Breast epithelium (tissue), 4 donors: ENCODE measurements around the gene RBM5. TPM values are rescaled to one million over a fixed set of nuclear protein-coding genes. Genes with fewer than 3 reads are reported as not detected.

ENCODE experiments used
- DNase-seq, 2 donors: peaks; one replicate each; pipeline ENCODE4 v3.0.0-alpha.2; 2019; ENCODE audit warnings: low spot score in 2 of 2
- H3K27ac ChIP-seq, 2 donors: fragments of 200-600 bp; sonication (generic) in 1 of 2; one replicate each; pipeline ENCODE4 v1.5.1; 2016 to 2019; ENCODE audit warnings: mild to moderate bottlenecking in 1 of 2
- H3K27me3 ChIP-seq, 2 donors: fragments of 200-600 bp; sonication (generic) in 1 of 2; one replicate each; pipeline versions ENCODE4 v1.5.1 to v1.6.0; 2017 to 2019; ENCODE audit warnings: control low read depth in 1 of 2, mild to moderate bottlenecking in 1 of 2
- H3K36me3 ChIP-seq: fragments of 200-600 bp; one replicate; pipeline ENCODE4 v1.5.1; 2019
- H3K4me1 ChIP-seq, 2 donors: fragments of 200-600 bp; sonication (generic); one replicate each; pipeline ENCODE4 v1.5.1; 2016 to 2019; ENCODE audit warnings: control low read depth in 1 of 2
- H3K4me3 ChIP-seq, 3 donors: fragments of 200-600 bp; sonication (generic); 1 replicate in 2 of 3; 2 replicates in 1 of 3; pipeline ENCODE4 v1.5.1; 2016 to 2019; ENCODE audit warnings: mild to moderate bottlenecking in 3 of 3, moderate library complexity in 2 of 3
- H3K9me3 ChIP-seq, 2 donors: fragments of 200-600 bp; sonication (generic) in 1 of 2; one replicate each; pipeline ENCODE4 v1.5.1; 2016 to 2019; ENCODE audit warnings: control low read depth in 1 of 2
- CTCF ChIP-seq, 3 donors: fragments of 450-650 bp; IDR thresholded peaks; one replicate each; pipeline ENCODE4 v1.5.1; 2016 to 2017; ENCODE audit warnings: antibody characterized with exemption in 3 of 3, mild to moderate bottlenecking in 3 of 3, moderate library complexity in 3 of 3
- POLR2A ChIP-seq: fragments of 450-650 bp; IDR thresholded peaks from one replicate; pipeline ENCODE4 v1.6.1; 2016; ENCODE audit warnings: antibody characterized with exemption, mild to moderate bottlenecking, moderate library complexity
- POLR2AphosphoS5 ChIP-seq, 3 donors: sonication (generic); formaldehyde crosslinking; IDR thresholded peaks; one replicate each; pipeline ENCODE4 v1.6.1; 2017; ENCODE audit warnings: antibody characterized with exemption in 3 of 3
- intact Hi-C: fragments of 100-400 bp; cut with DNase I; formaldehyde crosslinking; loops from one replicate; pipeline ENCODE4 v1.15.1; 2023; ENCODE audit warnings: low total_unique reads
- total RNA-seq, 3 donors: library from RNA; depleted of rRNA; stranded (reverse); fragments of >200 nt; gene quantifications; one replicate each; pipeline ENCODE4 v1.1.0, GENCODE V29; 2016

The RBM5 gene
- total RNA-seq, 3 donors from 2014 or later: 214 to 343 (median 296) TPM

GRCh38 chr3:50095352-50095998 is 6.8 kb downstream of the RBM5 start:
- no peaks in the 10 kb centered on the region for H3K9me3 ChIP-seq
- H3K27me3 ChIP-seq: no peaks in the 10 kb centered on the region
- DNase-seq: no peak
- intact Hi-C loops: no loop called here
- H3K36me3 ChIP-seq: peaks cover 8% of the 10 kb centered on the region
- no peak overlapping the region for H3K4me3 ChIP-seq
- peaks cover 0 to 4% of the 10 kb centered on the region in 2 donors for H3K4me1 ChIP-seq
- no peak overlapping the region for H3K27ac ChIP-seq
- TF ChIP-seq CTCF (IDR thresholded peaks at IDR 0.05): no peak
- TF ChIP-seq POLR2A: no peak
- TF ChIP-seq POLR2AphosphoS5 (IDR thresholded peaks at IDR 0.05): no peak

GRCh38 chr3:50100386-50100785 is 11.7 kb downstream of the RBM5 start:
- TF ChIP-seq POLR2AphosphoS5 (IDR thresholded peaks at IDR 0.05): no peak
- TF ChIP-seq POLR2A: no peak
- no peak for TF ChIP-seq CTCF (IDR thresholded peaks at IDR 0.05)
- intact Hi-C loops: no loop called here
- H3K36me3 ChIP-seq: peaks cover 45% of the 10 kb centered on the region
- no peaks in the 10 kb centered on the region for H3K4me1 ChIP-seq
- no peak overlapping the region for H3K27ac ChIP-seq
- H3K27me3 ChIP-seq: no peaks in the 10 kb centered on the region
- H3K4me3 ChIP-seq: no peak overlapping the region
- no peaks in the 10 kb centered on the region for H3K9me3 ChIP-seq
- no peak for DNase-seq

- H3K4me1 ChIP-seq: no peaks in the 10 kb centered on the region
- H3K27me3 ChIP-seq: no peaks in the 10 kb centered on the region
- H3K27ac ChIP-seq: no peak overlapping the region
- DNase-seq: no peak
- peaks cover 45% of the 10 kb centered on the region for H3K36me3 ChIP-seq
- no peaks in the 10 kb centered on the region for H3K9me3 ChIP-seq
- TF ChIP-seq CTCF (IDR thresholded peaks at IDR 0.05) (no peak), POLR2AphosphoS5 (IDR thresholded peaks at IDR 0.05) (no peak), POLR2A (no peak)
- H3K4me3 ChIP-seq: no peak overlapping the region
- intact Hi-C loops: no loop called here
Measured at GRCh38 chr3:50100956-50101845, 12.5 kb downstream of the RBM5 start.

- DNase-seq: no peak
- TF ChIP-seq POLR2AphosphoS5 (IDR thresholded peaks at IDR 0.05): no peak
- no peak for TF ChIP-seq CTCF (IDR thresholded peaks at IDR 0.05)
- TF ChIP-seq POLR2A: no peak
- H3K36me3 ChIP-seq: peaks cover 45% of the 10 kb centered on the region
- intact Hi-C loops: no loop called here
- H3K4me1 ChIP-seq: no peaks in the 10 kb centered on the region
- no peak overlapping the region for H3K4me3 ChIP-seq
- H3K9me3 ChIP-seq: no peaks in the 10 kb centered on the region
- no peaks in the 10 kb centered on the region for H3K27me3 ChIP-seq
- no peak overlapping the region for H3K27ac ChIP-seq
Measured at GRCh38 chr3:50102558-50102957, 13.8 kb downstream of the RBM5 start.

- TF ChIP-seq POLR2AphosphoS5 (IDR thresholded peaks at IDR 0.05) (no peak), CTCF (IDR thresholded peaks at IDR 0.05) (no peak), POLR2A (no peak)
- Histone ChIP-seq H3K27ac (no peak overlapping the region), H3K36me3 (peaks cover 19% of the 10 kb centered on the region), H3K4me3 (no peak overlapping the region), H3K27me3 (no peaks in the 10 kb centered on the region), H3K4me1 (no peaks in the 10 kb centered on the region), H3K9me3 (no peaks in the 10 kb centered on the region)
- intact Hi-C loops: no loop called here
- DNase-seq: no peak
Measured at GRCh38 chr3:50111757-50112156, 23.0 kb downstream of the RBM5 start.
